ENCODE data around the gene AKR1C2.
"Not testable (repeated sequence)": the region's sequence is repeated elsewhere in the genome, so short reads cannot be mapped to it uniquely, and the experiment has no call there.

DNA sequence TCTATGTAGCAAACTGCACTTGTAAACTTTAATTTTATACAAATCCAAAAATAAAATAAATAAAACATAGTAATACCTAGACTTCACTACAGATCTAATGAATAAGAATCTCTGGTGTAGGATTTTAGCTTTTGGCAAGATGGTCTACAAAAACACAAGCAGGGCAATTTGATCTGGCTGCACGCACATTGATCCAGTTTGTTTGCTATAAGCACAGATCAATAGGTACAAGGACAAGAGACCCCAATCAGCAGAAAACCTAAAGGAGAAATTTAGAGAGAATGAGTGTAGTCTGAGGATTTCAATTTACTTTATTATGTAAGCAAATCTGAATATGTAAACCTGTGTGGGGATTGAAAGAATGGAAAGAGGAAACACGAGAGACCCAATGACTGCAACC is 7.7 kb upstream of the AKR1C2 start:
- TF ChIP-seq POLR2A (IDR thresholded peaks at IDR 0.05), result not testable (repeated sequence)
- TF ChIP-seq, protein P1, sequence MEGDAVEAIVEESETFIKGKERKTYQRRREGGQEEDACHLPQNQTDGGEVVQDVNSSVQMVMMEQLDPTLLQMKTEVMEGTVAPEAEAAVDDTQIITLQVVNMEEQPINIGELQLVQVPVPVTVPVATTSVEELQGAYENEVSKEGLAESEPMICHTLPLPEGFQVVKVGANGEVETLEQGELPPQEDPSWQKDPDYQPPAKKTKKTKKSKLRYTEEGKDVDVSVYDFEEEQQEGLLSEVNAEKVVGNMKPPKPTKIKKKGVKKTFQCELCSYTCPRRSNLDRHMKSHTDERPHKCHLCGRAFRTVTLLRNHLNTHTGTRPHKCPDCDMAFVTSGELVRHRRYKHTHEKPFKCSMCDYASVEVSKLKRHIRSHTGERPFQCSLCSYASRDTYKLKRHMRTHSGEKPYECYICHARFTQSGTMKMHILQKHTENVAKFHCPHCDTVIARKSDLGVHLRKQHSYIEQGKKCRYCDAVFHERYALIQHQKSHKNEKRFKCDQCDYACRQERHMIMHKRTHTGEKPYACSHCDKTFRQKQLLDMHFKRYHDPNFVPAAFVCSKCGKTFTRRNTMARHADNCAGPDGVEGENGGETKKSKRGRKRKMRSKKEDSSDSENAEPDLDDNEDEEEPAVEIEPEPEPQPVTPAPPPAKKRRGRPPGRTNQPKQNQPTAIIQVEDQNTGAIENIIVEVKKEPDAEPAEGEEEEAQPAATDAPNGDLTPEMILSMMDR (IDR thresholded peaks at IDR 0.05), result not testable (repeated sequence)

All from heart left ventricle (tissue), 13 donors.